Measurements from ENCODE around the gene NBAS. TPM values are rescaled to one million over a fixed set of nuclear protein-coding genes. Genes with fewer than 3 reads are reported as not detected.
"Not testable (repeated sequence)": the region's sequence is repeated elsewhere in the genome, so short reads cannot be mapped to it uniquely, and the experiment has no call there.

Gene NBAS
- total RNA-seq, 1 experiment from 2014 or later, result 28.9 TPM

- no peak overlapping the region for H2AFZ ChIP-seq
- no peak overlapping the region for H3K4me3 ChIP-seq
- ChIA-PET CTCF (no interaction called here), POLR2A (ENCODE audit: unreplicated experiment) (no interaction called here)
- no peaks in the 10 kb centered on the region for H3K79me2 ChIP-seq (ENCODE audit: low read depth)
- no peaks in the 10 kb centered on the region for H3K9me2 ChIP-seq (ENCODE audit: insufficient read depth)
- DNase-seq, result no peak
- H3K27ac ChIP-seq, result no peak overlapping the region
- H3F3A ChIP-seq (ENCODE audit: insufficient read depth, low read depth), result no peaks in the 10 kb centered on the region
- H3K4me2 ChIP-seq, result no peak overlapping the region
- TF ChIP-seq CTCF (conservative IDR thresholded peaks at IDR 0.05) (no peak), EZH2 (IDR thresholded peaks at IDR 0.05; ENCODE audit: low read depth) (no peak)
- BruUV-seq (replicated peaks), result no TSS peak
- no peaks in the 10 kb centered on the region for H4K20me1 ChIP-seq (ENCODE audit: insufficient read depth)
- H3K4me1 ChIP-seq (replicated peaks; ENCODE audit: insufficient read depth), result no peaks in the 10 kb centered on the region
- no peaks in the 10 kb centered on the region for H3K9me3 ChIP-seq (ENCODE audit: insufficient read depth, low read depth)
- H3K36me3 ChIP-seq (ENCODE audit: low read depth), result peaks cover 9% of the 10 kb centered on the region; the same call in 1 of the 2 replicates
- intact Hi-C loops (cut with micrococcal nuclease; ENCODE audit: unreplicated experiment), result no loop called here
- no peaks in the 10 kb centered on the region for H3K27me3 ChIP-seq (ENCODE audit: insufficient read depth, low read depth)
These were observed 16.9 kb downstream of the NBAS start for GRCh38 chr2:15544227-15544626.

GRCh38 chr2:15543541-15543940 lies 17.6 kb downstream of the NBAS start:
- no peaks in the 10 kb centered on the region for H3K79me2 ChIP-seq (ENCODE audit: low read depth)
- no peak for DNase-seq
- H3K4me3 ChIP-seq, result no peak overlapping the region
- H3K27me3 ChIP-seq (ENCODE audit: insufficient read depth, low read depth), result no peaks in the 10 kb centered on the region
- POLR2A ChIA-PET (ENCODE audit: unreplicated experiment), result no interaction called here
- no peaks in the 10 kb centered on the region for H3K4me1 ChIP-seq (replicated peaks; ENCODE audit: insufficient read depth)
- no peaks in the 10 kb centered on the region for H3K9me3 ChIP-seq (ENCODE audit: insufficient read depth, low read depth)
- no TSS peak for BruUV-seq (replicated peaks)
- intact Hi-C loops (cut with micrococcal nuclease; ENCODE audit: unreplicated experiment), result no loop called here
- H3F3A ChIP-seq (ENCODE audit: insufficient read depth, low read depth), result no peaks in the 10 kb centered on the region
- H3K9me2 ChIP-seq (ENCODE audit: insufficient read depth), result no peaks in the 10 kb centered on the region
- H3K27ac ChIP-seq, result no peak overlapping the region
- 0 out of 2 replicates have a peak, but pooled peaks cover 4% of the 10 kb centered on the region for H3K36me3 ChIP-seq (ENCODE audit: low read depth)
- TF ChIP-seq CTCF (conservative IDR thresholded peaks at IDR 0.05), result no peak
- no peak for TF ChIP-seq EZH2 (IDR thresholded peaks at IDR 0.05; ENCODE audit: low read depth)
- H2AFZ ChIP-seq, result no peak overlapping the region
- H4K20me1 ChIP-seq (ENCODE audit: insufficient read depth), result no peaks in the 10 kb centered on the region
- H3K4me2 ChIP-seq, result no peak overlapping the region
- CTCF ChIA-PET, result no interaction called here

- no TSS peak for BruUV-seq (replicated peaks)
- H3K27ac ChIP-seq, result no peak overlapping the region
- no peaks in the 10 kb centered on the region for H3K27me3 ChIP-seq (ENCODE audit: insufficient read depth, low read depth)
- 0 out of 2 replicates have a peak, but pooled peaks cover 3% of the 10 kb centered on the region for H3K36me3 ChIP-seq (ENCODE audit: low read depth)
- ChIA-PET POLR2A (ENCODE audit: unreplicated experiment) (no interaction called here), CTCF (no interaction called here)
- no peak overlapping the region for H3K4me2 ChIP-seq
- TF ChIP-seq CTCF (conservative IDR thresholded peaks at IDR 0.05) (no peak), EZH2 (IDR thresholded peaks at IDR 0.05; ENCODE audit: low read depth) (no peak)
- no peaks in the 10 kb centered on the region for H3F3A ChIP-seq (ENCODE audit: insufficient read depth, low read depth)
- no peak overlapping the region for H3K4me3 ChIP-seq
- DNase-seq, result no peak
- no peak overlapping the region for H2AFZ ChIP-seq
- no peaks in the 10 kb centered on the region for H3K9me2 ChIP-seq (ENCODE audit: insufficient read depth)
- no peaks in the 10 kb centered on the region for H3K9me3 ChIP-seq (ENCODE audit: insufficient read depth, low read depth)
- intact Hi-C loops (cut with micrococcal nuclease; ENCODE audit: unreplicated experiment), result no loop called here
- no peaks in the 10 kb centered on the region for H3K4me1 ChIP-seq (replicated peaks; ENCODE audit: insufficient read depth)
- H3K79me2 ChIP-seq (ENCODE audit: low read depth), result no peaks in the 10 kb centered on the region
- H4K20me1 ChIP-seq (ENCODE audit: insufficient read depth), result no peaks in the 10 kb centered on the region
These were observed 18.1 kb downstream of the NBAS start for GRCh38 chr2:15543053-15543452.

- H3K4me1 ChIP-seq (replicated peaks; ENCODE audit: insufficient read depth); H3K9me3 ChIP-seq (ENCODE audit: insufficient read depth, low read depth); DNase-seq; H3K4me2 ChIP-seq; H3F3A ChIP-seq (ENCODE audit: insufficient read depth, low read depth); H3K36me3 ChIP-seq (ENCODE audit: low read depth); CTCF ChIA-PET; intact Hi-C loops (cut with micrococcal nuclease; ENCODE audit: unreplicated experiment); H3K9me2 ChIP-seq (ENCODE audit: insufficient read depth); H2AFZ ChIP-seq; H4K20me1 ChIP-seq (ENCODE audit: insufficient read depth); H3K4me3 ChIP-seq; H3K27me3 ChIP-seq (ENCODE audit: insufficient read depth, low read depth); BruUV-seq (replicated peaks); POLR2A ChIA-PET (ENCODE audit: unreplicated experiment); H3K79me2 ChIP-seq (ENCODE audit: low read depth); H3K27ac ChIP-seq: not testable (repeated sequence)
These were observed 18.9 kb downstream of the NBAS start for GRCh38 chr2:15542269-15542668.

GRCh38 chr2:15540523-15540922 lies 20.6 kb downstream of the NBAS start:
- H3K4me3 ChIP-seq; H4K20me1 ChIP-seq (ENCODE audit: insufficient read depth); DNase-seq; H3F3A ChIP-seq (ENCODE audit: insufficient read depth, low read depth); H3K27me3 ChIP-seq (ENCODE audit: insufficient read depth, low read depth); H3K27ac ChIP-seq; H3K36me3 ChIP-seq (ENCODE audit: low read depth); CTCF ChIA-PET; H3K9me2 ChIP-seq (ENCODE audit: insufficient read depth); intact Hi-C loops (cut with micrococcal nuclease; ENCODE audit: unreplicated experiment); H3K4me2 ChIP-seq; H3K9me3 ChIP-seq (ENCODE audit: insufficient read depth, low read depth); H3K4me1 ChIP-seq (replicated peaks; ENCODE audit: insufficient read depth); H2AFZ ChIP-seq; POLR2A ChIA-PET (ENCODE audit: unreplicated experiment); H3K79me2 ChIP-seq (ENCODE audit: low read depth); BruUV-seq (replicated peaks): not testable (repeated sequence)
